HG03135 (cell line): Measurements from ENCODE around the gene XKRX.

ENCODE experiments used
- ATAC-seq: cut with Tn5 transposase; IDR thresholded peaks from one replicate; pipeline ENCODE4 v1.9.1; 2021; ENCODE audit warnings: mild to moderate bottlenecking, moderate library complexity; ENCODE audit not compliant: unreplicated experiment

Gene XKRX

GRCh38 chrX:100928660-100929613, at the start of gene XKRX:
TSS of gene XKRX (minus strand) at chrX:100928917. CDS start at chrX:100928304, 613 bp downstream.
- ATAC-seq = no peak

GRCh38 chrX:100976211-100976610, 47.5 kb upstream of the XKRX start:
- ATAC-seq = no peak

- no peak for ATAC-seq
These were observed 46.5 kb upstream of the XKRX start for GRCh38 chrX:100975212-100975611.

GRCh38 chrX:100973411-100973810, 44.7 kb upstream of the XKRX start:
- ATAC-seq = no peak

GRCh38 chrX:100969936-100970335, 41.2 kb upstream of the XKRX start:
- ATAC-seq = no peak

GRCh38 chrX:100969408-100969807, 40.7 kb upstream of the XKRX start, which contains the start of gene ARL13A:
TSS of gene ARL13A (plus strand) at chrX:100969708. CDS start at chrX:100973690, 3,982 bp downstream.
- no peak for ATAC-seq

GRCh38 chrX:100964362-100964761, 35.6 kb upstream of the XKRX start:
- no peak for ATAC-seq

GRCh38 chrX:100962811-100963210, 34.1 kb upstream of the XKRX start:
- ATAC-seq = no peak

GRCh38 chrX:100948557-100948956, 19.8 kb upstream of the XKRX start:
- ATAC-seq = no peak

- no peak for ATAC-seq
These were observed 17.7 kb upstream of the XKRX start for GRCh38 chrX:100946299-100946927.

GRCh38 chrX:100944601-100945000, 15.9 kb upstream of the XKRX start:
- ATAC-seq = no peak

GRCh38 chrX:100939333-100939732, 10.6 kb upstream of the XKRX start:
- no peak for ATAC-seq

GRCh38 chrX:100935767-100936166, 7.0 kb upstream of the XKRX start:
- ATAC-seq = no peak

- peak; percentile 10 for ATAC-seq
These were observed 3.2 kb upstream of the XKRX start for GRCh38 chrX:100931925-100932285.

GRCh38 chrX:100931218-100931924, 2.7 kb upstream of the XKRX start:
- ATAC-seq = peak; percentile 67

- ATAC-seq = no peak
These were observed 2.3 kb downstream of the XKRX start for GRCh38 chrX:100926453-100926852.

GRCh38 chrX:100924375-100924774, 4.3 kb downstream of the XKRX start:
- ATAC-seq = no peak

GRCh38 chrX:100915562-100915961, 13.2 kb downstream of the XKRX start:
- no peak for ATAC-seq

- no peak for ATAC-seq
These were observed 15.6 kb downstream of the XKRX start for GRCh38 chrX:100913111-100913510.

- no peak for ATAC-seq
These were observed 17.0 kb downstream of the XKRX start for GRCh38 chrX:100911731-100912130.

- no peak for ATAC-seq
These were observed 23.1 kb downstream of the XKRX start for GRCh38 chrX:100905620-100906019.
